Keratinocyte (primary cell): ENCODE data around the gene GPX4. TPM values are rescaled to one million over a fixed set of nuclear protein-coding genes. Genes with fewer than 3 reads are reported as not detected.

Experiments used
- DNase-seq: peaks from one replicate; pipeline ENCODE4 v3.0.0-alpha.2; 2011; ENCODE audit warnings: low read depth, missing footprints, low spot score
- FAIRE-seq: peaks from 2 replicates; lab custom pipeline; 2011; peaks lifted over from hg19 to GRCh38; lab: Jason Lieb, UNC
- H2AFZ ChIP-seq: 2 replicates; pipeline ENCODE4 v1.6.0; 2012; ENCODE audit warnings: low read length, control low read depth, inconsistent platforms; ENCODE audit not compliant: control insufficient read depth
- H3K27ac ChIP-seq: 2 replicates; pipeline ENCODE4 v1.5.1; 2011; ENCODE audit warnings: low read length; ENCODE audit not compliant: control insufficient read depth, insufficient read depth
- H3K27me3 ChIP-seq: 3 replicates; pipeline ENCODE4 v1.6.0; 2011; ENCODE audit warnings: low read length; ENCODE audit not compliant: control insufficient read depth, insufficient read depth; ENCODE audit errors: extremely low read depth
- H3K36me3 ChIP-seq, 2 experiments: 2 replicates in 1 of 2; 3 replicates in 1 of 2; pipeline ENCODE4 v1.5.1; 2011; ENCODE audit warnings: low read length in 2 of 2, mild to moderate bottlenecking in 1 of 2; ENCODE audit not compliant: control insufficient read depth in 2 of 2, insufficient read depth in 2 of 2; ENCODE audit errors: extremely low read depth in 1 of 2
- H3K4me1 ChIP-seq: 3 replicates; pipeline ENCODE4 v1.5.1; 2011; ENCODE audit warnings: low read length; ENCODE audit not compliant: control insufficient read depth, insufficient read depth; ENCODE audit errors: extremely low read depth
- H3K4me2 ChIP-seq: 3 replicates; pipeline ENCODE4 v1.6.0; 2011; ENCODE audit warnings: low read depth, low read length; ENCODE audit not compliant: control insufficient read depth, insufficient read depth; ENCODE audit errors: extremely low read depth
- H3K4me3 ChIP-seq, 3 experiments: fragments of 200-600 bp in 1 of 3; sonication (generic) in 1 of 3; 2 replicates in 2 of 3; 3 replicates in 1 of 3; pipeline ENCODE4 v1.5.1; 2011 to 2016; ENCODE audit warnings: low read length in 3 of 3, mild to moderate bottlenecking in 3 of 3, control low read depth in 2 of 3, inconsistent platforms in 1 of 3, low read depth in 1 of 3, mixed read lengths in 1 of 3, mixed run types in 1 of 3, moderate library complexity in 1 of 3; ENCODE audit not compliant: control insufficient read depth in 2 of 3, insufficient read depth in 2 of 3; ENCODE audit errors: extremely low read depth in 1 of 3
- H3K79me2 ChIP-seq: 2 replicates; pipeline ENCODE4 v1.6.0; 2012; ENCODE audit warnings: low read length; ENCODE audit not compliant: control insufficient read depth, insufficient read depth
- H3K9ac ChIP-seq: 3 replicates; pipeline ENCODE4 v1.6.0; 2011; ENCODE audit warnings: low read length; ENCODE audit not compliant: control insufficient read depth, insufficient read depth; ENCODE audit errors: extremely low read depth
- H3K9me1 ChIP-seq: 3 replicates; pipeline ENCODE4 v1.6.0; 2011; ENCODE audit warnings: low read length; ENCODE audit not compliant: control insufficient read depth, insufficient read depth; ENCODE audit errors: extremely low read depth
- H3K9me3 ChIP-seq: 2 replicates; pipeline ENCODE4 v1.5.1; 2012; ENCODE audit warnings: low read depth, low read length; ENCODE audit not compliant: control insufficient read depth
- H4K20me1 ChIP-seq: 3 replicates; pipeline ENCODE4 v1.6.0; 2011; ENCODE audit warnings: low read length; ENCODE audit not compliant: control insufficient read depth, insufficient read depth; ENCODE audit errors: extremely low read depth
- EZH2 ChIP-seq: IDR thresholded peaks from one replicate; pipeline ENCODE4 v1.6.1; 2012; ENCODE audit warnings: inconsistent platforms, mild to moderate bottlenecking, low read length, moderate library complexity
- dilution Hi-C: fragments of 300-500 bp; cut with MboI; formaldehyde crosslinking; loops from one replicate; pipeline ENCODE4 v1.7.0; 2020; ENCODE audit warnings: low sequenced_read_pairs; ENCODE audit not compliant: extremely low pct_ligation_motif_present
- polyA plus RNA-seq, 5 experiments: library from polyadenylated mRNA; depleted of rRNA in 3 of 5; stranded (reverse) in 3 of 5; stranded (forward) in 1 of 5; unstranded in 1 of 5; fragments of >200 nt; gene quantifications; 1 replicate in 1 of 5; 2 replicates in 3 of 5; 3 replicates in 1 of 5; pipeline versions ENCODE4 v1.2.1 to v1.2.3, GENCODE V29; 2011 to 2012; ENCODE audit warnings: missing spikeins in 2 of 5, low read depth in 1 of 5, low replicate concordance in 1 of 5
- TF ChIP-seq, protein P1 (sequence below), 3 experiments: IDR thresholded peaks in 1 of 3; conservative IDR thresholded peaks in 1 of 3; optimal IDR thresholded peaks in 1 of 3; 2 replicates in 2 of 3; 3 replicates in 1 of 3; pipeline versions ENCODE3 to v1.5.1; 2011; ENCODE audit warnings: low read length in 3 of 3, mild to moderate bottlenecking in 3 of 3, moderate library complexity in 2 of 3, control low read depth in 1 of 3, inconsistent platforms in 1 of 3; ENCODE audit not compliant: insufficient read depth in 2 of 3; ENCODE audit errors: extremely low read depth in 1 of 3

Gene GPX4
- polyA plus RNA-seq, 1 donor (not counting 4 experiments of a cell fraction or from before 2014, with no cell fraction given): 193 TPM

- H3K36me3 ChIP-seq: peaks cover 35% of the 10 kb centered on the region in 2 experiments
- H3K79me2 ChIP-seq: peaks cover 24% of the 10 kb centered on the region
- H3K27ac ChIP-seq: no peak overlapping the region
- FAIRE-seq (no peak), DNase-seq (no peak)
- no peak overlapping the region for H3K4me2 ChIP-seq
- no peak overlapping the region for H3K4me3 ChIP-seq
- no peak for TF ChIP-seq EZH2
- TF ChIP-seq, protein P1, sequence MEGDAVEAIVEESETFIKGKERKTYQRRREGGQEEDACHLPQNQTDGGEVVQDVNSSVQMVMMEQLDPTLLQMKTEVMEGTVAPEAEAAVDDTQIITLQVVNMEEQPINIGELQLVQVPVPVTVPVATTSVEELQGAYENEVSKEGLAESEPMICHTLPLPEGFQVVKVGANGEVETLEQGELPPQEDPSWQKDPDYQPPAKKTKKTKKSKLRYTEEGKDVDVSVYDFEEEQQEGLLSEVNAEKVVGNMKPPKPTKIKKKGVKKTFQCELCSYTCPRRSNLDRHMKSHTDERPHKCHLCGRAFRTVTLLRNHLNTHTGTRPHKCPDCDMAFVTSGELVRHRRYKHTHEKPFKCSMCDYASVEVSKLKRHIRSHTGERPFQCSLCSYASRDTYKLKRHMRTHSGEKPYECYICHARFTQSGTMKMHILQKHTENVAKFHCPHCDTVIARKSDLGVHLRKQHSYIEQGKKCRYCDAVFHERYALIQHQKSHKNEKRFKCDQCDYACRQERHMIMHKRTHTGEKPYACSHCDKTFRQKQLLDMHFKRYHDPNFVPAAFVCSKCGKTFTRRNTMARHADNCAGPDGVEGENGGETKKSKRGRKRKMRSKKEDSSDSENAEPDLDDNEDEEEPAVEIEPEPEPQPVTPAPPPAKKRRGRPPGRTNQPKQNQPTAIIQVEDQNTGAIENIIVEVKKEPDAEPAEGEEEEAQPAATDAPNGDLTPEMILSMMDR (optimal IDR thresholded peaks at IDR 0.05 in 1 of 3, IDR thresholded peaks at IDR 0.05 in 1 of 3, conservative IDR thresholded peaks at IDR 0.05 in 1 of 3; ENCODE audit: extremely low read depth in 1 of 3, insufficient read depth in 2 of 3, low read length in 3 of 3): no peak
- no peaks in the 10 kb centered on the region for H4K20me1 ChIP-seq
- dilution Hi-C loops: no loop called here
- no peaks in the 10 kb centered on the region for H3K9me1 ChIP-seq
- H3K9ac ChIP-seq: no peak overlapping the region
- no peaks in the 10 kb centered on the region for H3K9me3 ChIP-seq
- H2AFZ ChIP-seq: no peak overlapping the region
- H3K27me3 ChIP-seq: no peaks in the 10 kb centered on the region
- no peaks in the 10 kb centered on the region for H3K4me1 ChIP-seq
These were observed 42.0 kb downstream of the GPX4 start for GRCh38 chr19:1145635-1146411.

DNA sequence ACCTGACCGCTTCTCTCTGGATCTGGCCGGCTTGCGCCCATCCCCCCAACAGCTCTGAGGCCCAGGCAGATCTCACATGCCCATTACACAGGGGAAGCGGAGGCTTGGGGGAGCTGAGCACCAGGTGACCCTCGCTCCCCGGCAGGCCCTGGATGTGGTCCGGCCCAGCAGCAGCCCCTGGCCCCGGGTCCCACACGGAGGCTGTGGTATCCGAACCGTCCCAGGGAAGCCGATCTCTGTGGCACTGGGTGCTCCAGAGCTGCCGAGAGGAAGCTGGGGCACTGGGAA is 42.6 kb downstream of the GPX4 start:
- dilution Hi-C loops: no loop called here
- no peak for FAIRE-seq
- TF ChIP-seq, protein P1 (optimal IDR thresholded peaks at IDR 0.05 in 1 of 3, IDR thresholded peaks at IDR 0.05 in 1 of 3, conservative IDR thresholded peaks at IDR 0.05 in 1 of 3; ENCODE audit: extremely low read depth in 1 of 3, insufficient read depth in 2 of 3, low read length in 3 of 3): no peak
- TF ChIP-seq EZH2: no peak
- H3K27me3 ChIP-seq: no peaks in the 10 kb centered on the region
- H3K9me3 ChIP-seq: no peaks in the 10 kb centered on the region
- H3K4me3 ChIP-seq: no peak overlapping the region
- no peak overlapping the region for H3K9ac ChIP-seq
- no peaks in the 10 kb centered on the region for H3K4me1 ChIP-seq
- no peak overlapping the region for H2AFZ ChIP-seq
- no peak overlapping the region for H3K4me2 ChIP-seq
- H3K79me2 ChIP-seq: peaks cover 28% of the 10 kb centered on the region
- peaks cover 36 to 39% of the 10 kb centered on the region in 2 experiments for H3K36me3 ChIP-seq
- no peaks in the 10 kb centered on the region for H3K9me1 ChIP-seq
- no peak overlapping the region for H3K27ac ChIP-seq
- H4K20me1 ChIP-seq: no peaks in the 10 kb centered on the region
- no peak for DNase-seq
